IMR-90 (cell line): Measurements from ENCODE around the gene RAB1A. TPM values are rescaled to one million over a fixed set of nuclear protein-coding genes. Genes with fewer than 3 reads are reported as not detected.

Source experiments
- ATAC-seq: fragments of 200-7000 bp; cut with Tn5 transposase; 2 replicates; pipeline ENCODE4 v1.9.1; 2020; ENCODE audit warnings: low read depth, mild to moderate bottlenecking, moderate library complexity
- BruUV-seq: library from RNA; stranded (reverse); fragments of 400-500 nt; replicated peaks from 2 replicates; lab custom pipeline; 2021; lab: Mats Ljungman, UMichigan
- CTCF ChIA-PET: fragments of 300-600 bp; formaldehyde crosslinking; extraction: SDS; loops from one replicate; lab custom pipeline; 2021; ENCODE audit warnings: antibody characterized with exemption; lab: Yijun Ruan, JAX
- POLR2A ChIA-PET: fragments of 300-600 bp; sonication (Branson Sonifier 250); formaldehyde crosslinking; loops from one replicate; lab custom pipeline; 2022; ENCODE audit warnings: antibody characterized with exemption; ENCODE audit not compliant: unreplicated experiment; lab: Charles Lee
- DNase-seq: peaks from one replicate; pipeline ENCODE4 v3.0.0; 2013
- H2AFZ ChIP-seq: replicated peaks from 2 replicates; pipeline ENCODE3; 2013; ENCODE audit warnings: low read length, mild to moderate bottlenecking; ENCODE audit not compliant: poor library complexity
- H2AK5ac ChIP-seq: 2 replicates; pipeline ENCODE4 v1.6.1; 2013; ENCODE audit warnings: low read depth, low read length, inconsistent platforms
- H2AK9ac ChIP-seq: replicated peaks from 2 replicates; pipeline ENCODE3; 2013; ENCODE audit warnings: mild to moderate bottlenecking, low read depth, low read length, moderate library complexity; ENCODE audit not compliant: poor library complexity
- H2BK120ac ChIP-seq: 2 replicates; pipeline ENCODE4 v1.6.1; 2013; ENCODE audit warnings: low read depth, low read length, inconsistent platforms
- H2BK15ac ChIP-seq: 3 replicates; pipeline ENCODE4 v1.6.1; 2013; ENCODE audit warnings: low read depth, low read length, inconsistent platforms
- H2BK20ac ChIP-seq: 2 replicates; pipeline ENCODE4 v1.6.1; 2013; ENCODE audit warnings: low read depth, mild to moderate bottlenecking, inconsistent platforms, low read length, moderate library complexity
- H2BK5ac ChIP-seq: 2 replicates; pipeline ENCODE4 v1.6.1; 2013; ENCODE audit warnings: mild to moderate bottlenecking, low read depth, low read length, inconsistent platforms; ENCODE audit not compliant: poor library complexity, severe bottlenecking
- H3K14ac ChIP-seq: replicated peaks from 2 replicates; pipeline ENCODE4 v1.6.1; 2013; ENCODE audit warnings: low read depth, low read length, inconsistent platforms
- H3K18ac ChIP-seq: 2 replicates; pipeline ENCODE4 v1.6.1; 2013; ENCODE audit warnings: low read depth, low read length, control low read depth
- H3K23ac ChIP-seq: 2 replicates; pipeline ENCODE4 v1.6.1; 2013; ENCODE audit warnings: low read depth, low read length, inconsistent platforms
- H3K27ac ChIP-seq: 2 replicates; pipeline ENCODE4 v1.5.1; 2013; ENCODE audit warnings: mild to moderate bottlenecking, control low read depth, low read length; ENCODE audit not compliant: insufficient read depth
- H3K27me3 ChIP-seq: 2 replicates; pipeline ENCODE4 v1.6.1; 2013; ENCODE audit warnings: low read length; ENCODE audit not compliant: control insufficient read depth, insufficient read depth
- H3K36me3 ChIP-seq: 2 replicates; pipeline ENCODE4 v1.6.1; 2013; ENCODE audit warnings: low read length, mixed read lengths; ENCODE audit not compliant: control insufficient read depth, insufficient read depth
- H3K4ac ChIP-seq: 2 replicates; pipeline ENCODE4 v1.6.1; 2013; ENCODE audit warnings: low read depth, low read length, inconsistent platforms
- H3K4me1 ChIP-seq: 2 replicates; pipeline ENCODE4 v1.6.1; 2013; ENCODE audit warnings: low read length, mixed read lengths; ENCODE audit not compliant: control insufficient read depth, insufficient read depth
- H3K4me2 ChIP-seq: 2 replicates; pipeline ENCODE4 v1.6.1; 2013; ENCODE audit warnings: low read depth, mild to moderate bottlenecking, control low read depth, low read length, moderate library complexity
- H3K4me3 ChIP-seq: 2 replicates; pipeline ENCODE4 v1.5.1; 2013; ENCODE audit warnings: low read depth, mild to moderate bottlenecking, control low read depth, low read length, moderate library complexity; ENCODE audit not compliant: insufficient read depth
- H3K56ac ChIP-seq: 2 replicates; pipeline ENCODE4 v1.6.1; 2013; ENCODE audit warnings: low read length, inconsistent platforms; ENCODE audit not compliant: insufficient read depth; ENCODE audit errors: extremely low read depth
- H3K79me1 ChIP-seq, 2 experiments: 2 replicates each; pipeline ENCODE4 v1.6.1; 2013; ENCODE audit warnings: low read length in 2 of 2, inconsistent platforms in 1 of 2, low read depth in 1 of 2
- H3K9ac ChIP-seq: 2 replicates; pipeline ENCODE4 v1.6.1; 2013; ENCODE audit warnings: low read depth, low read length, control low read depth
- H3K9me1 ChIP-seq: 2 replicates; pipeline ENCODE4 v1.6.1; 2013; ENCODE audit warnings: low read length, inconsistent platforms; ENCODE audit not compliant: insufficient read depth
- H3K9me3 ChIP-seq: 2 replicates; pipeline ENCODE4 v1.6.1; 2013; ENCODE audit warnings: low read length; ENCODE audit not compliant: control insufficient read depth, insufficient read depth
- H4K20me1 ChIP-seq: 2 replicates; pipeline ENCODE4 v1.6.1; 2013; ENCODE audit warnings: low read length, inconsistent platforms; ENCODE audit not compliant: insufficient read depth
- H4K5ac ChIP-seq: 2 replicates; pipeline ENCODE4 v1.6.1; 2013; ENCODE audit warnings: mild to moderate bottlenecking, low read depth, low read length, control low read depth
- H4K8ac ChIP-seq, 2 experiments: 2 replicates each; pipeline ENCODE4 v1.6.1; 2013; ENCODE audit warnings: low read depth in 2 of 2, low read length in 2 of 2, control low read depth in 1 of 2, inconsistent platforms in 1 of 2
- H4K91ac ChIP-seq: 2 replicates; pipeline ENCODE4 v1.6.1; 2013; ENCODE audit warnings: low read depth, low read length, inconsistent platforms; ENCODE audit not compliant: insufficient read depth
- RAD21 ChIP-seq: IDR thresholded peaks from 2 replicates; pipeline ENCODE4 v1.6.1; 2012; ENCODE audit warnings: low read length, improper control_type of control experiment
- WGBS, 2 experiments: methylation state at CpG; one replicate each; pipeline versions ENCODE4 v1.1.5 to v1.1.7; 2013; ENCODE audit warnings: missing lambda C conversion rate in 2 of 2; ENCODE audit not compliant: insufficient read length in 1 of 2; ENCODE audit errors: extremely low coverage in 2 of 2; 5-methylcytosine and 5-hydroxymethylcytosine counted together
- dilution Hi-C: fragments of 300-500 bp; cut with HindIII; formaldehyde crosslinking; loops from one replicate; pipeline ENCODE4 v1.14.3; 2018; ENCODE audit warnings: low sequenced_read_pairs; ENCODE audit not compliant: unreplicated experiment
- in situ Hi-C: fragments of 300-500 bp; cut with MboI; formaldehyde crosslinking; loops from 3 replicates; pipeline ENCODE4 v1.14.3; 2019; ENCODE audit warnings: low sequenced_read_pairs, inconsistent platforms, mixed read lengths
- intact Hi-C: fragments of 100-400 bp; cut with micrococcal nuclease; formaldehyde crosslinking; loops from 2 replicates; pipeline ENCODE4 v1.10.0; 2022
- polyA plus RNA-seq, 3 experiments: library from polyadenylated mRNA; depleted of rRNA; stranded (reverse); fragments of >200 nt; gene quantifications; 2 replicates each; pipeline ENCODE4 v1.2.3, GENCODE V29; 2012; ENCODE audit warnings: low replicate concordance in 1 of 3
- total RNA-seq: library from RNA; depleted of rRNA; stranded (reverse); fragments of >200 nt; gene quantifications from 2 replicates; pipeline ENCODE4 v1.2.3, GENCODE V29; 2012

Gene RAB1A
- total and polyA plus RNA-seq, 2 of the 4 experiments (the other 2 are of a cell fraction): 114 to 169 TPM

DNA sequence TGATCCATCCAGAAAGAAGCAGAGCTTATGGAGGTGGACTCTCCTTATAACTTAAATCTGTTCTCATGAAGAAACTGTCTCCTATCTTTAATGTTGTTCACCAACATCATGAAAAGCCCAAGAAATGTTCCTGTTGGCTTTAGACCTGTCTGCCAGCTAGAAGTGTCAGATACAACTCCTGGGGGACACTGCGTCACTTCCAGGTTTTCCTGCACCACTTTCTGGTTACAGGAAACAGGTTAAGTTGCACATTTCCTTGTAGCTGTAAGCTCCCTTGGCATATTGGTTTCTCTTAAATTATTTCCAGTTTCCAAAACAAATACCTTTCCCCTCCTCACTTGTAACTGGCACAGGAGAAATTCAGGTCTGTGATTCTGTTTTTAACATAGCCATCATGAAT lies 70.8 kb downstream of the RAB1A start:
- peaks cover 18% of the 10 kb centered on the region for H4K20me1 ChIP-seq
- no peak overlapping the region for H3K9ac ChIP-seq
- H4K8ac ChIP-seq: no peak overlapping the region
- H3K9me1 ChIP-seq: peaks cover 8% of the 10 kb centered on the region
- H4K5ac ChIP-seq: no peak overlapping the region
- H3K27ac ChIP-seq: no peak overlapping the region
- no peak for DNase-seq
- no peaks in the 10 kb centered on the region for H3K9me3 ChIP-seq
- BruUV-seq: no TSS peak
- no peak overlapping the region for H3K4ac ChIP-seq
- no peak overlapping the region for H3K56ac ChIP-seq
- no peak overlapping the region for H2AK5ac ChIP-seq
- H3K27me3 ChIP-seq: no peaks in the 10 kb centered on the region
- H3K4me3 ChIP-seq: no peak overlapping the region
- dilution Hi-C loops (no loop called here), intact Hi-C loops (no loop called here), in situ Hi-C loops (loop anchor here (25.0 kb wide), 1 partner anchor 503 kb away; no protein-coding TSS in a partner anchor)
- ChIA-PET POLR2A (no interaction called here), CTCF (interaction anchor here (1.4 kb wide), 1 partner anchor 128 kb away, joined by 4 read pairs; no protein-coding TSS in a partner anchor)
- peaks cover 2% of the 10 kb centered on the region; the same call in 1 of the 2 replicates for H3K36me3 ChIP-seq
- H2BK15ac ChIP-seq: no peak overlapping the region
- H2BK20ac ChIP-seq: no peak overlapping the region
- H3K79me1 ChIP-seq: peaks cover 19 to 65% of the 10 kb centered on the region in 2 experiments
- no peak overlapping the region for H3K4me2 ChIP-seq
- no peak overlapping the region for H2AFZ ChIP-seq
- H3K4me1 ChIP-seq: peaks cover 9% of the 10 kb centered on the region
- no peak overlapping the region for H4K91ac ChIP-seq
- no CpG with 5 or more reads among the region's 1 CpG for whole genome bisulfite sequencing, 2 experiments
- TF ChIP-seq RAD21: no peak
- no peak overlapping the region for H2BK5ac ChIP-seq
- no peak overlapping the region for H3K23ac ChIP-seq
- no peak overlapping the region for H3K18ac ChIP-seq
- no peak overlapping the region for H2BK120ac ChIP-seq
- no peak for ATAC-seq
- no peak overlapping the region for H3K14ac ChIP-seq
- no peak overlapping the region for H2AK9ac ChIP-seq
